PFSK-1 (cell line): ENCODE results near the gene RDH14.

Experiments
- FOXP2 ChIP-seq: optimal IDR thresholded peaks from 2 replicates; pipeline ENCODE3; 2011; ENCODE audit warnings: borderline replicate concordance, control low read depth, inconsistent platforms; ENCODE audit not compliant: insufficient read depth; ENCODE audit errors: extremely low read length, extremely low read depth
- POLR2AphosphoS5 ChIP-seq: IDR thresholded peaks from 2 replicates; pipeline ENCODE4 v1.6.1; 2012; ENCODE audit warnings: low read depth, mild to moderate bottlenecking, control low read depth, low read length, moderate library complexity
- REST ChIP-seq, 2 experiments: IDR thresholded peaks; 2 replicates each; pipeline versions ENCODE4 v1.6.1 to v1.8.0; 2011 to 2012; ENCODE audit warnings: low read depth in 2 of 2, low read length in 2 of 2, control low read depth in 1 of 2, inconsistent platforms in 1 of 2, mild to moderate bottlenecking in 1 of 2, moderate library complexity in 1 of 2; ENCODE audit not compliant: insufficient read depth in 1 of 2
- TAF1 ChIP-seq: IDR thresholded peaks from 2 replicates; pipeline ENCODE4 v1.6.1; 2012; ENCODE audit warnings: low read length, control low read depth, borderline replicate concordance; ENCODE audit not compliant: insufficient read depth

GRCh38 chr2:18544171-18544570 lies 16.3 kb downstream of the RDH14 start:
- TF ChIP-seq POLR2AphosphoS5 (no peak), REST (IDR thresholded peaks at IDR 0.05; ENCODE audit: insufficient read depth in 1 of 2, low read depth in 2 of 2, low read length in 2 of 2) (no peak), TAF1 (no peak), FOXP2 (no peak)
